GM15510 (cell line): Measurements from ENCODE around the gene CPEB4.

Experiments used
- POLR2A ChIP-seq: IDR thresholded peaks from 3 replicates; pipeline ENCODE4 v1.6.1; 2011; ENCODE audit warnings: borderline replicate concordance; ENCODE audit not compliant: insufficient read length; ENCODE audit errors: extremely low read depth

The CPEB4 gene

GRCh38 chr5:173923218-173924095 is 35.3 kb downstream of the CPEB4 start:
- TF ChIP-seq POLR2A: no peak

GRCh38 chr5:173924899-173925298 is 36.8 kb downstream of the CPEB4 start:
- TF ChIP-seq POLR2A: no peak

DNA sequence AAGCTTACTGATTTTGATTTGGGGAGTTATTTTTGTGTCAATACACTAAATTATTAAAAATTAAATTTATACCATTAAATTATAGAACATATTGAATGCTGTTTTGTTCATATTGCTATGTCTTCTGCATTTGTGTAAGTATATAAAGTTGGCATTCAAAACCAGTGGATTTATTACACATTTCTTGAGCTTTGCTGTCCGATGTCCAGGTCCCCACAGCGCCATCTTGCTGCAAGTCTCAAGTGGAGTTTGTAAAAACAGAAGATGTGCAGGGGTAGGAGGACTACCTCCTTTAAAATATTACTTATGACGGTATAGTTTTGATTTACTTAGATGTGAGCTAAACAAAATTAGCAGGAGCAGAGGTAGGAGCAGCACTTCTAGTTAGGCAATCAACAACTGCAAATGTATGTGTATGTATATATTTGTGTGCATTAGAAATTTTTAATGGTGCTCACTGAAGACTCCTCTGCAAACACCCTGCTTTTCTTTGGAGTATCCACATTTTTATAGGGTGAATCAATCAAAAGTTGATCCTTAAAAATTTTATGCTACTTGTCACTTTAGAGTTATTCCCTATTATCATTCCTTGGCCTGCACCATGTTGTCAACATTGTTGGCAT is 37.4 kb downstream of the CPEB4 start:
- TF ChIP-seq POLR2A: no peak

- TF ChIP-seq POLR2A: no peak
Measured at GRCh38 chr5:173926359-173926758, 38.2 kb downstream of the CPEB4 start.

- no peak for TF ChIP-seq POLR2A
Measured at GRCh38 chr5:173928871-173929574, 40.9 kb downstream of the CPEB4 start.

- no peak for TF ChIP-seq POLR2A
Measured at GRCh38 chr5:173932695-173933139, 44.6 kb downstream of the CPEB4 start.

DNA sequence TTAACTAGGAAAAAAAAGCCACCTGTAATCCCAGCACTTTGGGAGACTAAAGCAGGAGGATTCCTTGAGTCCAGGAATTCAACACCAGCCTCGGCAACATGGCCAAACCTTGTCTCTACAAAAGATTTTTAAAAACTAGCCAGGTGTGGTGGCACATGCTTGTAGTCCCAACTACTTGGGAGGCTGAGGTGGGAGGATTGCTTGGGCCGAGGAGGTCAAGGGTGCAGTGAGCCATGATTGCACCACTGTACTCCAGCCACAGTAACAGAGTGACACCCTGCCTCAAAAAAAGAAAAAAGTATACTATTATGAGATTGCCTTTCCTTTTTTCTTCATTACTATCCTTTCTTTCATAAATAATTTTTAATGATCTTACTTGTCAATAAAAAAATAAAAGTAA is 45.8 kb downstream of the CPEB4 start:
- no peak for TF ChIP-seq POLR2A

- no peak for TF ChIP-seq POLR2A
Measured at GRCh38 chr5:173935396-173935795, 47.2 kb downstream of the CPEB4 start.

- no peak for TF ChIP-seq POLR2A
Measured at GRCh38 chr5:173940269-173940668, 52.1 kb downstream of the CPEB4 start.

GRCh38 chr5:173941102-173941501 is 53.0 kb downstream of the CPEB4 start:
- no peak for TF ChIP-seq POLR2A

- TF ChIP-seq POLR2A: no peak
Measured at GRCh38 chr5:173941758-173942401, 53.7 kb downstream of the CPEB4 start.

- no peak for TF ChIP-seq POLR2A
Measured at GRCh38 chr5:173944511-173944910, 56.4 kb downstream of the CPEB4 start.

DNA sequence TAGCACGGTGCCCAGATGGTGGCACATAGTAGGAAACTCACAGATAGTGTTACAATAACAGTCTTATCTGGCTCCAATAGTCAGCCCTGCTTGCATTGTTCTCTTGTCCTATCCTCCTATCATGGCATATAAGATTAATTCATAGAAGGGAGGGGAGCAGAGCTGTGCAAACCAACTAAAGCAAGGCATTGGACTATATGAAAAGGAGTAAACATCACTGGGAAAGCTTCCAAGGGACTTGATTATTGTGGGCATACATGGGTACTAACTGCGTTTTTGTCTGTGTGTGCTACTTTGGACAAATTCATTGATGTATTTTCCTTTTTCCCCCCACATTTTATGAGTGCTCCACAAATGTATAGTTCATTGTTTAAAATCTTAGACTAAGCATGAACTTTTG is 57.0 kb downstream of the CPEB4 start:
- TF ChIP-seq POLR2A: no peak

DNA sequence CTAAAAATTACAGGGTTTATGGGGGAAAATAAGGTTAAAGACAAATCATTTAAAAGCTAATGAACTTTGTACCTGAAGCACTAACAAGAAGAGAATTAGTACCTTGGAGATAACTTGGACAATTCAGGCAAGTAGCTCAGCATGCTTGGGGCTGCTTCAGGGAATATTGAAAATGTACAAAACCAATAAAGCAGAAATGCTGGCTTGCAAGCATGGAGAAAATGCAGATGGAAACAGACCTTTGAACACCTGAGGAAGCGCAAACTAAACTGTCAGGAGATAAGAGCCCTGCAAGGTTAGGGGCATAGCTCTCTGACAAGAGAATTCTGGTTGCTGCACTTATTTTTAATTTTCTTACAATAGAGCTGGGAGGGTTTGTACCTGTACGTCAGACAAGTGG is 58.2 kb downstream of the CPEB4 start:
- no peak for TF ChIP-seq POLR2A

- no peak for TF ChIP-seq POLR2A
Measured at GRCh38 chr5:173950829-173951228, 62.7 kb downstream of the CPEB4 start.
